ENCODE results near the gene FAM50A.

FAM50A gene

DNA sequence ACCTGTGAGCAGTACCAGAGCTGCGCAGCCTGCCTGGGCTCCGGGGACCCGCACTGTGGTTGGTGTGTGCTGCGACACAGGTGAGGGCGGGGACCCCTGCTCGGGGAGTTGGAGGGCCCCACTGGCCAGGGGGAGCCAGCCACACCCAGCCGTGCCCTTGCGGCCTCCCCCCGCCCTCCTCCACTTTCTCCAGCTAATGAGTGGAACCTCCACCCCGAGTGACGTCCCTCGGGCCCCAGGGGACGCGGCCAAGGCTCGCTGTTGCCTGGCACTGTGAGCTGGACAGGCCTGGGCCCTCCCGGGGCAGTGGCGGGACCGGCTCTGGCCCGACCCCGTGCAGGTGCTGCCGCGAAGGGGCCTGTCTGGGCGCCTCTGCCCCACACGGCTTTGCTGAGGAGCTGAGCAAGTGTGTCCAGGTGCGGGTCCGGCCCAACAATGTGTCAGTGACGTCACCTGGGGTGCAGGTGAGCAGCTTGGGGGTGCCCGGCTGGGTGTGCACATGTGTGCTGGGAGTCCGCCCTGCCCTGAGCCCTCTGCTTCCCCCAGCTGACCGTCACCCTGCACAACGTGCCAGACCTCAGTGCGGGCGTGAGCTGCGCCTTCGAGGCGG lies 19.8 kb downstream of the FAM50A start:
- DNase-seq (ENCODE audit: low read depth in 1 of 2, low spot score in 1 of 2) = no peak

DNA sequence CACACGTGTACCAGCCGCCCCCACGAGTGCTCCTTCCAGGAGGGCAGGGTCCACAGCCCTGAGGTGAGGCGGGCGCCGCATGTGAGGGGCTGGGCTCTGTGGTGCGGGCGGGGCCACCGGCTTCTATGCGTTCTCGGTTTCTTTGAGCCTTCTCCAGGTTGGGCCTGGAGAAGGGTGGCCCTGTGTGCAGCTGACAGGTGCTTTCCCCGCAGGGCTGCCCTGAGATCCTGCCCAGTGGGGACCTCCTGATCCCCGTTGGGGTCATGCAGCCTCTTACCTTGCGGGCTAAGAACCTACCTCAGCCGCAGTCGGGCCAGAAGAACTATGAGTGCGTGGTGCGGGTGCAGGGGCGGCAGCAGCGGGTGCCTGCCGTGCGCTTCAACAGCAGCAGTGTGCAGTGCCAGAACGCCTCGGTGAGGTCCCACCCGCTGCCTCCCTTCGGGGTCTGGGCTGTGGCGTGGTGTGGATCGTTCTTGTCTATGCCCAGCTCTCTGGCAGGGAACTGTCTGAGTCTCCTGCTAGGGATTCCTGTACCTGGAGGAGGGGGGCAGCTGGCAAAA lies 20.9 kb downstream of the FAM50A start:
- no peak for DNase-seq (ENCODE audit: low read depth in 1 of 2, low spot score in 1 of 2)

DNA sequence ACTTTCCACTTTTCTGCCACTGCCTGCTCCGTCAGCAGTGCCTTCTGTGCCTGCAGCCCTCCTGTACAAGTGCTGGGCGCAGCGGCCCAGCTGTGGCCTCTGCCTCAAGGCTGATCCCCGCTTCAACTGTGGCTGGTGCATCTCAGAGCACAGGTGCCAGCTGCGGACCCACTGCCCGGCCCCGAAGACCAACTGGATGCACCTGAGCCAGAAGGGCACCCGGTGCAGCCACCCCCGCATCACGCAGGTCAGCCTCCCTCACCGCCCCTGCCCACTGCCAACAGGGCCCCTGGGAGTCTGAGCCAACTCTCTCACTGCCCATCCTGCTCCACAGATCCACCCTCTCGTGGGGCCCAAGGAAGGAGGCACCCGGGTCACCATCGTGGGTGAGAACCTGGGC lies 21.7 kb downstream of the FAM50A start:
- DNase-seq (ENCODE audit: low read depth in 1 of 2, low spot score in 1 of 2) = no peak

DNA sequence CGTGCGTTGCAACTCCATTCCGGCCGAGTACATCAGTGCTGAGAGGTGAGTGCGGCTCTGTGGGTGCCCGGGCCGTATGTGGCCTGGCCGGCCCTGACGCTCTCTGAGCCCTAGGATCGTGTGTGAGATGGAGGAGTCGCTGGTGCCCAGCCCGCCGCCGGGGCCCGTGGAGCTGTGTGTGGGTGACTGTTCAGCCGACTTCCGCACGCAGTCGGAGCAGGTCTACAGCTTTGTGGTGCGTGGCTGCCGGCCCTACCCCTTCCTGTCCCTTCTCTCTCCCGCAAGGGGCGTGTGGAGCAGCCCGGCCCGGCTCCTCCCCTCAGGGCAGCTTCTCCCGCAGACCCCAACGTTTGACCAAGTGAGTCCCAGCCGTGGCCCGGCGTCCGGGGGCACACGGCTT lies 22.1 kb downstream of the FAM50A start:
- DNase-seq (ENCODE audit: low read depth in 1 of 2, low spot score in 1 of 2) = no peak

DNA sequence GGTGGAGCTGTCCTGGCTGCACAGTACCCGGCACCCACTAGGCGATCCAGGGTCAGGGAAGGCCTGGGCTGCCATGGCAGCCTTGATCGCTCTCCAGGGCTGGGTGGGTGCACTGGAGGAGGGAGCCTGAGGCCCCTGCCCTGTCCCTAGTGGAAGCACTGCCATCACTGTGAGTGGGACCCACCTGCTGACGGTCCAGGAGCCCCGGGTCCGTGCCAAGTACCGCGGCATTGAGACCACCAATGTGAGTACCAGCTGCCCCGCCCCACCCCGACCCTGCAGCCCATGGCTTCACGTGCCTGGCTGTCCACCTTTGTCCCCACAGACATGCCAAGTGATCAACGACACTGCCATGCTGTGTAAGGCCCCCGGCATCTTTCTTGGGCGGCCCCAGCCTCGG lies 23.0 kb downstream of the FAM50A start:
- no peak for DNase-seq (ENCODE audit: low read depth in 1 of 2, low spot score in 1 of 2)

DNA sequence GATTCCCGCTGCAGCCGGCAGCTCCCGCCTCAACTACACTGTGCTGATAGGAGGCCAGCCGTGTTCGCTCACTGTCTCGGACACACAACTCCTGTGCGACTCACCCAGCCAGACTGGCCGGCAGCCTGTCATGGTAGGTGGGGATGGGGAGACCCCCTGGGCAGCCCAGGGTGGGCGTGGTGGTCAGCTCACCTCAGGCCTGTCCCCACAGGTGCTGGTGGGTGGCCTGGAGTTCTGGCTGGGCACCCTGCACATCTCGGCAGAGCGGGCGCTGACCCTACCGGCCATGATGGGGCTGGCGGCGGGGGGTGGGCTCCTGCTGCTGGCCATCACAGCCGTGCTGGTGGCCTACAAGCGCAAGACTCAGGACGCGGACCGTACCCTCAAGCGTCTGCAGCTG lies 23.6 kb downstream of the FAM50A start:
- no peak for DNase-seq (ENCODE audit: low read depth in 1 of 2, low spot score in 1 of 2)

DNA sequence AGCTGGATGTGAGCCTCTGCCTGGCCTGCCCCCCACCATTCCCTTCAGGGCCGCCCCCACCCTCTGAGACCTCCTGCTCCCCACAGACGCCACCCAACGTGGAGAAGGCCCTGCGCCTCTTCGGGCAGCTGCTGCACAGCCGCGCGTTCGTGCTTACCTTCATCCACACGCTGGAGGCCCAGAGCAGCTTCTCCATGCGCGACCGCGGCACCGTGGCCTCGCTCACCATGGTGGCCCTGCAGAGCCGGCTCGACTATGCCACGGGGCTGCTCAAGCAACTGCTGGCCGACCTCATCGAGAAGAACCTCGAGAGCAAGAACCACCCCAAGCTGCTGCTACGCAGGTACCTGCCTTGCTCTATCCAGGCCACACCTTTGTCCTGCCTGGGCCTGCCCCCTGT lies 24.3 kb downstream of the FAM50A start:
- DNase-seq (ENCODE audit: low read depth in 1 of 2, low spot score in 1 of 2) = no peak

DNA sequence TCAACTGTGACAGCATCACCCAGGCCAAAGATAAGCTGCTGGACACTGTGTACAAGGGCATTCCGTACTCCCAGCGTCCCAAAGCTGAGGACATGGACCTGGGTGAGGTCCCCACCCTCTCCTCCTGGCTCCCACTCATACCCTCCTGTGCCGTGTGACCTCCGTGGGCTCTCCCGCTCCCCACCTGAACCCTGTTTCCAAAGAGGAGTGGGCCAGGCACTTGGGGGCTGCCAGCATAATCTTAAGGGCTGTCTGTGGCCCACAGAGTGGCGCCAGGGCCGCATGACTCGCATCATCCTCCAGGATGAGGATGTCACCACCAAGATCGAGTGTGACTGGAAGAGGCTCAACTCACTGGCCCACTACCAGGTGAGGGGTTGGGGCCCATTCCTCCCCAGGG lies 25.2 kb downstream of the FAM50A start:
- DNase-seq (ENCODE audit: low read depth in 1 of 2, low spot score in 1 of 2) = no peak

DNA sequence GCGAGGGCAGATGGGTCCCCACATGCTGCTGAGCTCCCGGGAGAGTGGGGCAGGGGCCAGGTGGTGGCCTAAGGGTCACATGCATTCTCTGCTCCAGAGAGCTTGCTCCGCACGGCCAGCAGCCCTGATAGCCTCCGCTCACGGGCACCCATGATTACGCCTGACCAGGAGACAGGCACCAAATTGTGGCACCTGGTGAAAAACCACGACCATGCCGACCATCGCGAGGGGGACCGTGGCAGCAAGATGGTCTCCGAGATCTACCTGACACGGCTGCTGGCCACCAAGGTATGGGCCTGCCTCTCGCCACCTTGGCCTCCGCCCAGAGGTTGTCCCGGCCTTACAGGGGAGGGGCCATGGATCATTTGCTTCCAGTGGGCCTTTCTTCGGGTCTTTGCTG lies 25.9 kb downstream of the FAM50A start:
- DNase-seq (ENCODE audit: low read depth in 1 of 2, low spot score in 1 of 2) = no peak

DNA sequence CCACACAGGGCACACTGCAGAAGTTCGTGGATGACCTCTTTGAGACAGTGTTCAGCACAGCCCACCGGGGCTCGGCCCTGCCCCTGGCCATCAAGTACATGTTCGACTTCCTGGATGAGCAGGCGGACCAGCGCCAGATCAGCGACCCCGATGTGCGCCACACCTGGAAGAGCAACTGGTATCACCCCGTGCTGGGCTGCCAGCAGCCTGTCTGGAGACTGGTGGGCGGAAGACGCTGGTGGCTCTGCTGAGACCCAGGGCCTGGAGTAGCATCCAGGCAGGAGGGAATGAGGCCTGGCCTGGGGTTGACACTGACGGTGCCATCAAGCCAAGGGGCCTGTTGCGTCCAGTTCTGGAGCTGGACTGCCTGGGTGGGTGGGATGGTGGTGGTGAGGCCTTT lies 26.5 kb downstream of the FAM50A start:
- no peak for DNase-seq (ENCODE audit: low read depth in 1 of 2, low spot score in 1 of 2)

DNA sequence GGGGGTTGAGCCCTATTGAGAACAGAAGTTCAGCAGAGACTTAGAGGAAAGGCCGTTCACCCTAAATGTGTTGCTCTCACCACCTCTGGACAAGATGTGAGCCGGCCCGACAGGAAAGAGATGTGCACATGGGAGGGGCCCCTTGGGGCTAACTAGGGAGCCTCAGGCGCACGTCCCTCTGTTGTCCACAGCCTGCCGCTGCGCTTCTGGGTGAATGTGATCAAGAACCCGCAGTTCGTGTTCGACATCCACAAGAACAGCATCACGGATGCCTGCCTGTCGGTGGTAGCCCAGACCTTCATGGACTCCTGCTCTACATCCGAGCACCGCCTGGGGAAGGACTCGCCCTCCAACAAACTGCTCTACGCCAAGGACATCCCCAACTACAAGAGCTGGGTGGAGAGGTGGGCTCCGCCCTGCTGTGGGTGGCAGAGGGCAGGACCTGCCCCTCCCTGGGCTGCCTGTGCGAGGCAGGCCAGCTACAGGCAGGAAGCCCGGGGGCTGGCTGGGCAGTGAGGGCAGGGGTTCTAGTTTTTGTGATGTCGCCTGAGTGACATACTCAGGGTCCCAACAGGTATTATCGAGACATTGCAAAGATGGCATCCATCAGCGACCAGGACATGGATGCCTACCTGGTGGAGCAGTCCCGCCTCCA lies 27.1 kb downstream of the FAM50A start:
- no peak for DNase-seq (ENCODE audit: low read depth in 1 of 2, low spot score in 1 of 2)

DNA sequence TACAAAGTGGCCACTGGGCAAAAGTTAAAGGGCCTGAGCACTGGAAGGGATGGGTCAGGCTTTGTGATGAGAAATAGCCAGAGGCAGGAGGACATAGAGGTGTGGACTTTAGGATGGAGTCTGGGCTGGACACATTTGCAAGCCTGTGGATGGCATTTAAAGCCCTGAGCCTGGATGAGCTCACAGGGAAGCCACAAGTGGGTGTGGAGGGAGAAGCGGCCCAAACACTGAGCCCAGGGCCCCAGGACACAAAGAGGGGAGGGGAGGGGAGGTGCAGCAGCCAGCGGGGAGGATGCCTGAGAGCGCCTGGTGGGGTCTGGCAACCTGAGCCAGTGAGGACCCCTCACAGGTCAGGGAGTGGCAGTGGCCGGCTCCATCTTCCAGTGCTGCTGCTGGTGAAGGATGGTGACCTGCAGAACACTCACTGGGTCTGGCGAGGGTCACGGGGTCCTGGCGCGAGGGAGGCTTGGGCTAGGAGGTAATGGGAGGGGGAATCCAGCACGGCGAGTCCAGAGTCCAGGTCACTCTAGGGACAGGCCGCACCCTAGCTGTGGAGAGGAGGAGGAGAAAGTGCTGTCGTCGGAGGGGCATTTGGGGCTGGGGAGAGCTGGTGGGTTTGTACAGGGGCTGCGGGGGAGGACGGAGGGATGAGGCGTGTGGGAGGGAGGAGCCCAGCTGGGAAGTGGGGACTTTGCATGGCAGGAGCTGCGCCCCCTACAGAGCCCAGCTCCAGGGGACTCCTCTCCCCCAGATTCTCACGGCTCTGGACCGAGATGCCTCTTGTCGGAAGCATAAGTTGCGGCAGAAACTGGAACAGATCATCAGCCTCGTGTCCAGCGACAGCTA lies 28.1 kb downstream of the FAM50A start:
- DNase-seq (ENCODE audit: low read depth in 1 of 2, low spot score in 1 of 2) = no peak

DNA sequence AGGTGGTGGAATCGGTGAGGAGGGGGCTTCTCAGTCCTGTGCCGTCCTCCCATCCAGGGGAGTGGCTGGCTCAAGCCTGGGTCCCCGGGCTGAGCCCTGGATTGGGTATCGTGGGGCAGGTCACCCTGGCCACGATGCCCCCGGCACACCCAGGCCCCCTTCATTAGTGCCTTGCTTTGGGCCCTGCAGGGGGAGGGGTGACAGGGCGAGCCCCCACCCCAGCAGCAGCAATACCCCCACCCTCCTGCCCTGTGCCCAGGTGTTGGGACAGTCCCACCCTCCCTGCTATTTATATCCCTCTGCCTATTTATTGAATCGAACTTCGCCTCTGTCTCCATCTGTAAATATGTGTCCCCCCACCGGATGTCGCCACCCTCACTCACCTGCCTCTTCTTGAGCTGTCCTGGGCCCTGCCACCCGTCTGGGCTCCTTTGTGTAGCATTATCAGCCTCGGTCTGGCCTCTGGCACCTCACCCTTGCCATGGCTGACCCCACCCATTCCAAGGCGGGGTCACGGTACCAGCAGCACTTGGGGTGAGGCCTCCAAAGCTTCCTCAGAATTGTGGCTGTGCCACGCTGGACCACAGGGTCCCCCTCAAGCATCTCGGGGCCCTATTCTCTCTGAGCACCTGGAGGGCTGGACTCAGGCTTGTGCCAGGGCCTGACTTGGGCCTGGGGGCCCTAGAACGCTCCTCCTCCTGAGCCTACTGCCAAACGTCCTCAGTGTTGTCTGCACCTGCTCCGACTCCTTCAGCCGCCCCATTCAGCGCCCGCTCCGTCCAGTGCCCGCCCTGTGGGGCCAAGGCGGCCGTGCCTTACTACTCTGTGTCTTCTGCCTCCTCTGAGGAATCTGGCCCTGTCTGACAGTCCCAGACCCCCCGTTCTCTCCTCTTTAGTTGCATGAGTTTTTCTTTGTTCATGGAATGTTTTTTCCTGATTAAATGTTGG lies 29.0 kb downstream of the FAM50A start:
- no peak for DNase-seq (ENCODE audit: low read depth in 1 of 2, low spot score in 1 of 2)

DNA sequence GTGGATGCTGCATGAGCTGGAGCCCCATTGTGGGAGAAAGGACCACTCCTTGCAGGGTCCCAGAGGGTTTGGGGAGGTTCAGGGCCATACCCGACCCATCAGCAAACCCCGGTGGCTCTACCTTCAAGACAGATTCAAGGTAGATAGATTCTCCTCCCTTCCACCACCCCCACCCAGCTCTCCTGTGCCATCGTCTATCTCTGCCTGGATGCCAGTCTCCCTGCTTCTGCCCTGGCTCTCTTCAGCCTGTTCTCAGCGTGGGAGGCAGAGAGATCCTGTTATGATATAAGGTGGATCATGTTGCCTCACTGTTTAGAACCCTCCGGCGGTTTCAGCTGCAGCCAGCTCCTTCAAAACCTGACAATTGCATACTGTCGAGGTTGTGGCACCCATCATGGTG lies 29.7 kb downstream of the FAM50A start:
- DNase-seq (ENCODE audit: low read depth in 1 of 2, low spot score in 1 of 2) = no peak

DNA sequence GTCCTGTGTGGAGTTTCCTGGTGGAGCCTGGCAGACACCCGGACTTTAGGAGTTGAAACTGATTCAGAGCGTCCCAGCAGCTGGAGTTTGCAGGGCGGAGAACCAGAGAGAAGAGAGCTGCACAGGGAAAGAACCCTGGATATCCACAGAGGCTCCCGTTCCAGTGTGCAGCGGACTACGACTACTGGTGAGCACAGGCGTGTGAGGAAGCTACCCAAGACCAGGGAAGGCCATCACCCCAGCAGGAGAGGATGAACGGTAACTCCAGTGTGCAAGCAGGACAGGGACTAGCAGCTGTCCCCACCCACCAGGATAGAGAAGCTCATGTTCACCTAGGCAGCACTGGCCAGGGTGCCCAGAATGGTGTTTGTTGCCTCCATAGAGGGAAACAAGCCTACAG lies 32.9 kb downstream of the FAM50A start:
- no peak for DNase-seq (ENCODE audit: low read depth in 1 of 2, low spot score in 1 of 2)

DNA sequence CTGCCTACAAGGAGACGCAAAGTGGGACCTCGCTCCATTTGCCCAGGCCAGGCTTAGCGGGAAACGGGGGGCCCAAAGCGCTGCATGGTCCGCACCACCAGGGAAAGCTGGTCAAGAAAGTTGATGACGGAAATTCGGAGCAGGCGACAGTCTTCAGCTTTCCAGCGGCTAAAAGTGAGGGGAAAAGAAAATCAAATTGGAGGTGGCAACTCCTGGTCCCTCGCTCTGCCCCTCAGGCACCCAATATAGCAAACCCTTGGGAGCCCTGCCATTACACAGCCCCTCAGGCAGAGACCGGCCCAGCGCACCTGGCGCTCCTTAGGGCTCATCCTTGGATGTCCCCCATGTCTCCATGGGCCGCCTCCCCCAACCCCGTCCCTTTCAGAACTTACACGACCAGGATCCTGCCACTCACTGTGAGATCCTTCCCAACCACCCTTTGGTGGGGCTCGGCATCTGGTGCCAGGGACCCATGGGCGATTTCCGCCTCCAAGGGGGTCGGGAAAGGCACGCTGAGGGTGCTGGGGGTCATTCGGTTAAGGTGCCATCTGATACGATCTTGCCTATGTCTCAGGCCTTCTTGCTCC lies 34.0 kb downstream of the FAM50A start:
- no peak for DNase-seq (ENCODE audit: low read depth in 1 of 2, low spot score in 1 of 2)

DNA sequence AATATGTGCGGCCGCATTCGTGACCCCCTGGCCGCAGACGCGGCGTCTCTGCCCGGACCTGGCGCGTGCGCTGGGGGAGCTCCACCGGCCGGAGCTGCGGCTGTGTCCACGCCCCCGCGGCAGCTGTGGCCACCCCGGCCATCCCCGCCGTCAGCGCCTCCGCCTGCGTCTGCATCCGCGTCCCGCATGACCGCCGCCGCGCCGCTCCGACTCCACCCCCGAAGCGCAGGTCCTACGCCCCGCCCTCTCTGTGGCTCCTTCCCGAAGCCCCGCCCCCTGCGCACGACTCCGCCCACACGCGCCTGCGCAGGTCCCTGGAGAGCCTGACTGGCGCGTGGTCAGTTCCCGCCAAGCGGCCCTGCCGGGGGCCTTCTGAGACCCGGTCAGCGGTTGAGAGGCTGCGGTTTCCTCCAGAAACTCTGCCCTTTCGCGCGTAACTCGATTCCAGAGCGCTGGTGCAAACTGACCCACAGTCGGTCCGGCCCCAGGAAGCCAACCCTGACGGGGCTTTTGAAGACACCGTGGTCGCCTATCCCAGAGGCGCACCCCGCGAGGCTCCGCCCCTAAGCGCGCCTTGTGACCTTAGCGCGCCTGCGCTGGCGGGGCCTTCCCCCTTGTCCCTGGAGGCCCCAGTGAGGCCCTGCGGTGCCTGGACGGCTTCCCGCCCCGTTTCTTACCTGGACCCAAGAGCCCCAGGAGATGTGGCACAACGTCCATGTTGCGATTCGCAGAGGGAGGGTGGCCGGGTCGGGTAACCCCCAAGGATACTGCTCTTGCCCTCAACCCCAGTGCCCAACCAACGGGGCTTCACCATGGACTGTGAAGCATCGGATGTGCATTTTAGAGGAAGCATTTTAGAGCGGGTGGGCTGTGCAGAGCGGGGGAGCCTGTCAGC lies 35.0 kb downstream of the FAM50A start, which contains the start of gene LAGE3:
TSS of gene LAGE3 (minus strand) at position 554 of the 895 bp plus-strand sequence. CDS start at position 188, 366 bp downstream.
- peak; percentile 87 to 88 for DNase-seq (ENCODE audit: low read depth in 1 of 2, low spot score in 1 of 2)

DNA sequence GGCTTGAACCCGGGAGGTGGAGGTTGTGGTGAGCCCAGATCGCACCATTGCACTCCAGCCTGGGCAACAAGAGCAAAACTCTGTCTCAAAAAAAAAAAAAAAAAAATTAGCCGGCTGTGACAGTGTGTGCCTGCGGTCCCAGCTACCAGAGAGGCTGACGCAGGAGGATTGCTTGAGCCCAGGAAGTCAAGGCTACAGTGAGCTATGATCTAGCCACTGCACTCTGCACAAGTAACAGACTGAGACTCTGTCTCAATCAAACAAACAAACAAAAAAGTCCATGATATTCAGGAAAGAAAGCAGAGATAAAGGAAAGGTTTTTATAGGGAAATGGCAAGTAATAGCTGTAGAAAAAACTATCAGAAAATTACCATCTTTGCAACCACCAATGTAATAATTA lies 37.3 kb downstream of the FAM50A start:
- no peak for DNase-seq (ENCODE audit: low read depth in 1 of 2, low spot score in 1 of 2)

DNA sequence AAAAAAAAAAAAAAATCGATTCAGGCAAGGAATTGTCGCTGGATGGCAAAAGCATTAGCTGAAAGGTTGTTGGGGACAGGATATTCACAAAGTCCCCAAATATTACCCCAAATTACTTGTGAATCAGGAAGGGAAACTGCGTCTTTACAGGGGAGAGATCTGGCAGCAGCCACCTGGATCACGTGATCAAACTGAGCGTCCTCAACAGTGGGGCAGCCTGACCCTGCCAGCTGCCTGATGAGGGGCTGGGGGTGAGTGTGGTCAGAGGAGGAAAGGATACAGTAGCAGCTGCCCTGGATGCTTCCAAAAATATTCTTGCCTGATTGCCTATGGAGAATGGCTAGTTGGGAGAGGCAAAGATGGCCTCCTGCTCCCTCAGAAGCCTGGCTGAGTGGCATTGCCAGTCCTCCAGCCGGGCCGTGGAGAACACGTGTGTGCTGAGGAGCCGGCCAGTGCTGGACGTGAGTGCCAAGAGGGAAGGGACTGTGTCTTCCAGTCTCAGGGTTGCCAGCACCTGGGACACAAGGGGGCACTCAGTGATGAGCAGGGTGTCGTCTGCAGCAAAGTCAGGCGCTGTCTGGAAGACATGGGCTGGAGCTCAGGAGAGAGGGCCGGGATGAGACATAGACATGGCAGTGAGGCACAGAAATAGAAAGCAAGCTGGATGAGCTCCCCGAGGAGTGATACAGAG lies 38.1 kb downstream of the FAM50A start:
- no peak for DNase-seq (ENCODE audit: low read depth in 1 of 2, low spot score in 1 of 2)
